Measurements from ENCODE around the gene SNRK. TPM values are rescaled to one million over a fixed set of nuclear protein-coding genes. Genes with fewer than 3 reads are reported as not detected.

Gene SNRK
- total RNA-seq, 1 experiment from 2014 or later: 26.5 TPM

DNA sequence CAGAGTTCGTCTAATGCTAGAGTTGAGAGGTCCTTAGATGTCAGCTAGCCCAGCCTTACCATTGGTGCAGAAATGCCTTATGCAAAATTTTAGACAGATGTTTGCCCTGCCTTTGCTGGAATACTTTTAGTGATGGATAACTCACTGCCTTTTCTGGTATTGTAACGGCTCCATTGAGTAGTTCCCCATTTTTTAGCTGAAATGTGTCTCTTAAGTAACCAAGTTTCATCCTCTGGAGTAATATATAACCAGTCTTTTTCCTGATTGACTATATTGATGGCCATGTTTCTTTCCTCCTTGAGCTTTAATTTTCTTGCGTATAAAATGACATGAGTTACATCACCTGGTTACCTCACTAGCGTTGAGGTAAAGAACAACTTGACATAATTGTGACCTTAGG is 45.0 kb downstream of the SNRK start:
- Histone ChIP-seq H3K27me3 (ENCODE audit: low read length) (no peaks in the 10 kb centered on the region), H3K9ac (ENCODE audit: low read length) (no peak overlapping the region), H2AFZ (ENCODE audit: low read length) (no peak overlapping the region), H3K4me1 (ENCODE audit: low read length) (peaks cover 4% of the 10 kb centered on the region; the same call in 1 of the 2 replicates), H3K27ac (ENCODE audit: low read length) (no peak overlapping the region), H3K36me3 (ENCODE audit: insufficient read depth, low read length) (peaks cover 12% of the 10 kb centered on the region), H3K9me3 (ENCODE audit: low read length) (peaks cover 8% of the 10 kb centered on the region), H3K79me2 (ENCODE audit: low read length) (peaks cover 75% of the 10 kb centered on the region), H4K20me1 (ENCODE audit: insufficient read depth, low read depth, low read length) (no peaks in the 10 kb centered on the region), H3K9me2 (replicated peaks; ENCODE audit: insufficient read depth, low read length) (no peaks in the 10 kb centered on the region), H3K4me2 (ENCODE audit: low read depth, low read length, poor library complexity, severe bottlenecking) (no peak overlapping the region), H3K4me3 (ENCODE audit: low read length) (no peak overlapping the region)
- DNase-seq: no peak

DNA sequence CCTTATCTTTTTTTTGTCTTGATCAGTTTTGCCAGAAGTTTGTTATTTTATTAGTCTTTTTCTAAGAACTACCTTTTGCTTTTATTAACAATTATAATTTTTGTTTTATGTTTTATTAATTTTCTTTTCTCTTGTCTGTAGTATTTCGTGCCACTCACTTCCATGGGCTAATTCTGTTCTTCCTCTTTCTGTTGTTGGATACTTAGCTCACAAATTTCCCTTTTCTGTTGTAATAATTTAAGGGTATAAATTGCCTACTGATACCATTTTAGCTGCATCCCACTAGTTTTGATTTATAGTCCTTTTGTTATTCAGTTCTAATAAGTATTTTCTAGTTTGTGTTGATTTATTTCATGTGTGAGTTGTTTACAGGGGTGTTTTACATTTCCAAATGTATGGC is 48.6 kb downstream of the SNRK start:
- Histone ChIP-seq H2AFZ (ENCODE audit: low read length) (no peak overlapping the region), H3K36me3 (ENCODE audit: insufficient read depth, low read length) (peaks cover 30% of the 10 kb centered on the region), H3K4me1 (ENCODE audit: low read length) (no peaks in the 10 kb centered on the region), H4K20me1 (ENCODE audit: insufficient read depth, low read depth, low read length) (no peaks in the 10 kb centered on the region), H3K4me3 (ENCODE audit: low read length) (no peak overlapping the region), H3K9me3 (ENCODE audit: low read length) (peaks cover 15% of the 10 kb centered on the region), H3K79me2 (ENCODE audit: low read length) (peaks cover 60% of the 10 kb centered on the region), H3K27me3 (ENCODE audit: low read length) (no peaks in the 10 kb centered on the region), H3K4me2 (ENCODE audit: low read depth, low read length, poor library complexity, severe bottlenecking) (no peak overlapping the region), H3K27ac (ENCODE audit: low read length) (no peak overlapping the region), H3K9me2 (replicated peaks; ENCODE audit: insufficient read depth, low read length) (no peaks in the 10 kb centered on the region), H3K9ac (ENCODE audit: low read length) (no peak overlapping the region)
- DNase-seq: no peak

DNA sequence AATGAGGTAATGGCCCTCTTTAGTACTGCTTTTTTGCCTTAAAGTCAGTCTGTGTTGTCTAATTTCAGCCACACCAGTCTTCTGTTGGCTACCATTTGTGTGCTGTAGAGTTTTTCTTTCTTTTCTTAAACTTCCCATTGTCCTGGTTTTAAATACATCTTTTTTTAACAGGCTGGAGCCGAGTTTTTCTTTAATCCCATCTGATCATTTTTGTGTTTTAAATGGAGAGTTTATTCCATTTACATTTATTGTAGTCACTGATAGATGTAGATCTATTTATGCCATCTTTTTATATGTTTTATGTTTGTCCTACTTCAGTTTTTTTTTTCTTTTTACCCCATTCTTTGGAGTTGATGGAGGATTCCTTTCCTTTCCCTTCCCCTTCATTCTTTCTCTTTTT is 49.5 kb downstream of the SNRK start:
- H3K9me3 ChIP-seq (ENCODE audit: low read length): peaks cover 15% of the 10 kb centered on the region
- H3K36me3 ChIP-seq (ENCODE audit: insufficient read depth, low read length): peaks cover 30% of the 10 kb centered on the region
- H3K27me3 ChIP-seq (ENCODE audit: low read length): no peaks in the 10 kb centered on the region
- DNase-seq: no peak
- no peak overlapping the region for H3K4me3 ChIP-seq (ENCODE audit: low read length)
- H3K4me2 ChIP-seq (ENCODE audit: low read depth, low read length, poor library complexity, severe bottlenecking): no peak overlapping the region
- H3K79me2 ChIP-seq (ENCODE audit: low read length): peaks cover 52% of the 10 kb centered on the region
- H3K9ac ChIP-seq (ENCODE audit: low read length): no peak overlapping the region
- no peaks in the 10 kb centered on the region for H4K20me1 ChIP-seq (ENCODE audit: insufficient read depth, low read depth, low read length)
- H3K9me2 ChIP-seq (replicated peaks; ENCODE audit: insufficient read depth, low read length): no peaks in the 10 kb centered on the region
- no peaks in the 10 kb centered on the region for H3K4me1 ChIP-seq (ENCODE audit: low read length)
- no peak overlapping the region for H3K27ac ChIP-seq (ENCODE audit: low read length)
- H2AFZ ChIP-seq (ENCODE audit: low read length): no peak overlapping the region

DNA sequence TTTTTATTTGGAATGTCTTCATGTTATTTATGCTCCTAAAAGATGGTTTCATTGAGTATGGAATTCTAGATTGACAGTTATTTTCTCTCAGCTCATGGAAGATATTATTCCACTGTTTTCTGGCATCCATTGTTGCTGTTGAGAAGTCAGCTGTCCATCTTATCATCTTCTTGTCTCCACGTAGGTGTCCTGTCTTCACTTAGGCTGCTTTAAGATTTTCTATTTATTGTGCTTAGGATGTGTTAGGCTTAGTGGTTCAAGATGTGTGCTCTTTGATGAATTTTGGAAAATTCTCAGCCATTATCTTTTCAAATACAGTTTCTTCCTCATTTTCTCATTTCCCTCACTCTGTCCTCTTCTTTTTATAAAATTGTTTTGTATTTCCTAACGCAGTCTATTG is 52.0 kb downstream of the SNRK start:
- Histone ChIP-seq H3K27ac (ENCODE audit: low read length) (no peak overlapping the region), H3K9me2 (replicated peaks; ENCODE audit: insufficient read depth, low read length) (no peaks in the 10 kb centered on the region), H3K9ac (ENCODE audit: low read length) (no peak overlapping the region), H2AFZ (ENCODE audit: low read length) (no peak overlapping the region), H3K79me2 (ENCODE audit: low read length) (peaks cover 33% of the 10 kb centered on the region), H3K36me3 (ENCODE audit: insufficient read depth, low read length) (peaks cover 33% of the 10 kb centered on the region), H4K20me1 (ENCODE audit: insufficient read depth, low read depth, low read length) (no peaks in the 10 kb centered on the region), H3K9me3 (ENCODE audit: low read length) (peaks cover 15% of the 10 kb centered on the region), H3K4me1 (ENCODE audit: low read length) (no peaks in the 10 kb centered on the region), H3K27me3 (ENCODE audit: low read length) (no peaks in the 10 kb centered on the region), H3K4me2 (ENCODE audit: low read depth, low read length, poor library complexity, severe bottlenecking) (no peak overlapping the region), H3K4me3 (ENCODE audit: low read length) (no peak overlapping the region)
- DNase-seq: no peak

DNA sequence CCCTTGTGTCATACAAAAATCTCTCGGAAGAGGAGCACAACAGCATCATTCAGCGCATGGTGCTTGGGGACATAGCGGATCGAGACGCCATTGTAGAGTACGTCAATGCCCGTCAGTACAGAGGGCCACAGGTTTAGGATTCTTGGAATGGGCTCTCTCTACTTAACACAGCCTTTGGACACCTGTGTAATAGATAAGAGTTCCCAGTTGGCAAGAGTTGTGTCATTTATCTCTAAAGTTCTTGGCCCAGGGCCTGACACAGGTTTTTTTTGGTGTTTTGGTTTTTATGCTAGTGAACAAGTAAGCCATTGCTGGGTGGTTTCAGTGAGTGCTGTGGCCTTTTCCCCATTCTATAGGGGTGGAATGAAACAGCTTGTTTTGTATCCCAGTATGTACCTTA is 54.1 kb downstream of the SNRK start:
- no peak overlapping the region for H3K27ac ChIP-seq (ENCODE audit: low read length)
- peaks cover 29% of the 10 kb centered on the region for H3K79me2 ChIP-seq (ENCODE audit: low read length)
- H2AFZ ChIP-seq (ENCODE audit: low read length): no peak overlapping the region
- no peaks in the 10 kb centered on the region for H3K27me3 ChIP-seq (ENCODE audit: low read length)
- no peak for DNase-seq
- H3K36me3 ChIP-seq (ENCODE audit: insufficient read depth, low read length): peaks cover 29% of the 10 kb centered on the region
- H3K4me3 ChIP-seq (ENCODE audit: low read length): no peak overlapping the region
- H3K4me2 ChIP-seq (ENCODE audit: low read depth, low read length, poor library complexity, severe bottlenecking): no peak overlapping the region
- H3K9me3 ChIP-seq (ENCODE audit: low read length): peaks cover 10% of the 10 kb centered on the region
- H3K9me2 ChIP-seq (replicated peaks; ENCODE audit: insufficient read depth, low read length): no peaks in the 10 kb centered on the region
- H3K9ac ChIP-seq (ENCODE audit: low read length): no peak overlapping the region
- H4K20me1 ChIP-seq (ENCODE audit: insufficient read depth, low read depth, low read length): no peaks in the 10 kb centered on the region
- no peaks in the 10 kb centered on the region for H3K4me1 ChIP-seq (ENCODE audit: low read length)

GRCh38 chr3:43341788-43342187 is 55.4 kb downstream of the SNRK start:
- no peak for DNase-seq
- peaks cover 19% of the 10 kb centered on the region for H3K79me2 ChIP-seq (ENCODE audit: low read length)
- no peak overlapping the region for H3K9ac ChIP-seq (ENCODE audit: low read length)
- H3K27me3 ChIP-seq (ENCODE audit: low read length): no peaks in the 10 kb centered on the region
- no peak overlapping the region for H3K4me2 ChIP-seq (ENCODE audit: low read depth, low read length, poor library complexity, severe bottlenecking)
- no peaks in the 10 kb centered on the region for H3K4me1 ChIP-seq (ENCODE audit: low read length)
- H3K4me3 ChIP-seq (ENCODE audit: low read length): no peak overlapping the region
- H3K9me3 ChIP-seq (ENCODE audit: low read length): peaks cover 7% of the 10 kb centered on the region
- no peaks in the 10 kb centered on the region for H4K20me1 ChIP-seq (ENCODE audit: insufficient read depth, low read depth, low read length)
- H3K36me3 ChIP-seq (ENCODE audit: insufficient read depth, low read length): peaks cover 21% of the 10 kb centered on the region
- no peaks in the 10 kb centered on the region for H3K9me2 ChIP-seq (replicated peaks; ENCODE audit: insufficient read depth, low read length)
- H3K27ac ChIP-seq (ENCODE audit: low read length): no peak overlapping the region
- no peak overlapping the region for H2AFZ ChIP-seq (ENCODE audit: low read length)

DNA sequence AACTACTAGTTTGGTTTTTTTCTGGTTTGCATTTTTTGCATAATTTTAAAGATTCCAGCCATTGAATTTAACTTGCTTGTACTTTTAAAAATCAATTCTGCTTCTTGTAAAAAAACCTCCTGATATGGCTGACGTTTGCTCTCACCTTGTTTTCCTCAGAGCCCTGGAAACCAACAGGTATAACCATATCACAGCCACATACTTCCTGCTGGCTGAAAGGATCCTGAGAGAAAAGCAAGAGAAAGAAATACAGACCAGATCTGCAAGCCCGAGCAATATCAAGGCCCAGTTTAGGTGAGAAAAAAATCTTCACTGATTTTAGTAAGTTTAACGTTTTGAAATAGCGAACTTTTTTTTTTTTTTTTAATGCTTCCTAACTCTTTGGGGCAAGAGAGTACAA is 56.8 kb downstream of the SNRK start:
- Histone ChIP-seq H3K9me3 (ENCODE audit: low read length) (no peaks in the 10 kb centered on the region; the same call in 1 of the 2 replicates), H3K4me1 (ENCODE audit: low read length) (no peaks in the 10 kb centered on the region), H3K9me2 (replicated peaks; ENCODE audit: insufficient read depth, low read length) (no peaks in the 10 kb centered on the region), H2AFZ (ENCODE audit: low read length) (no peak overlapping the region), H3K27me3 (ENCODE audit: low read length) (no peaks in the 10 kb centered on the region), H3K4me3 (ENCODE audit: low read length) (no peak overlapping the region), H3K27ac (ENCODE audit: low read length) (no peak overlapping the region), H4K20me1 (ENCODE audit: insufficient read depth, low read depth, low read length) (no peaks in the 10 kb centered on the region), H3K36me3 (ENCODE audit: insufficient read depth, low read length) (peaks cover 18% of the 10 kb centered on the region; the same call in 1 of the 2 replicates), H3K9ac (ENCODE audit: low read length) (no peak overlapping the region), H3K79me2 (ENCODE audit: low read length) (peaks cover 10% of the 10 kb centered on the region), H3K4me2 (ENCODE audit: low read depth, low read length, poor library complexity, severe bottlenecking) (no peak overlapping the region)
- no peak for DNase-seq

GRCh38 chr3:43343815-43344214 is 57.5 kb downstream of the SNRK start:
- 0 out of 2 replicates have a peak, but pooled peaks cover 4% of the 10 kb centered on the region for H3K79me2 ChIP-seq (ENCODE audit: low read length)
- no peak overlapping the region for H3K9ac ChIP-seq (ENCODE audit: low read length)
- no peaks in the 10 kb centered on the region for H3K9me3 ChIP-seq (ENCODE audit: low read length)
- no peaks in the 10 kb centered on the region for H3K9me2 ChIP-seq (replicated peaks; ENCODE audit: insufficient read depth, low read length)
- no peak overlapping the region for H2AFZ ChIP-seq (ENCODE audit: low read length)
- H3K4me2 ChIP-seq (ENCODE audit: low read depth, low read length, poor library complexity, severe bottlenecking): no peak overlapping the region
- H3K27ac ChIP-seq (ENCODE audit: low read length): no peak overlapping the region
- no peak overlapping the region for H3K4me3 ChIP-seq (ENCODE audit: low read length)
- H3K27me3 ChIP-seq (ENCODE audit: low read length): no peaks in the 10 kb centered on the region
- no peak for DNase-seq
- no peaks in the 10 kb centered on the region for H3K4me1 ChIP-seq (ENCODE audit: low read length)
- no peaks in the 10 kb centered on the region for H4K20me1 ChIP-seq (ENCODE audit: insufficient read depth, low read depth, low read length)
- H3K36me3 ChIP-seq (ENCODE audit: insufficient read depth, low read length): peaks cover 15% of the 10 kb centered on the region; the same call in 1 of the 2 replicates

DNA sequence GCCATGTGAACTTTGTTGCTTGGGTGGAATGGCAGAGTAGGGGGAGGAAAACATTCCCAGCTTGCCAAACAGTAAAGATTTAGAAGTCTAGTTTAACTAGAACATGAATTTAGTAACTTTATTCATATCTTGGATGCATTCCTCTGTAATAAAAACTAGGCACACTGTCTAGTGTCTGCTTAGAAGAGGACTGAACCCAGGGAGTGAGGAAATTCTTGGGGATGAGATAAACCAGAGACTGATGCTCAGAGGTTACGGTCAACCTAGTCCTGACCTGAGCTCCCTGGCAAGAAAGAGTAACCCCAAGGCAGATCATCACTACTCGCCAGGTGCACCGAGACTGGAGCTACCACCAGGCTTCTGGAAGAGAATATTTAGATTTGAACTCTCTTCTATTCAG is 58.2 kb downstream of the SNRK start:
- DNase-seq: no peak
- Histone ChIP-seq H3K4me3 (ENCODE audit: low read length) (no peak overlapping the region), H3K79me2 (ENCODE audit: low read length) (no peaks in the 10 kb centered on the region), H3K4me2 (ENCODE audit: low read depth, low read length, poor library complexity, severe bottlenecking) (no peak overlapping the region), H3K36me3 (ENCODE audit: insufficient read depth, low read length) (peaks cover 11% of the 10 kb centered on the region; the same call in 1 of the 2 replicates), H3K9me2 (replicated peaks; ENCODE audit: insufficient read depth, low read length) (no peaks in the 10 kb centered on the region), H4K20me1 (ENCODE audit: insufficient read depth, low read depth, low read length) (no peaks in the 10 kb centered on the region), H2AFZ (ENCODE audit: low read length) (no peak overlapping the region), H3K9ac (ENCODE audit: low read length) (no peak overlapping the region), H3K9me3 (ENCODE audit: low read length) (no peaks in the 10 kb centered on the region), H3K27me3 (ENCODE audit: low read length) (no peaks in the 10 kb centered on the region), H3K27ac (ENCODE audit: low read length) (no peak overlapping the region), H3K4me1 (ENCODE audit: low read length) (no peaks in the 10 kb centered on the region)

All from Karpas-422 (cell line).